ENCODE measurements around the gene KRTAP5-3. TPM values are rescaled to one million over a fixed set of nuclear protein-coding genes. Genes with fewer than 3 reads are reported as not detected.
A peak's percentile ranks its signal among the peaks of the same experiment; 100 is the strongest.

KRTAP5-3 gene
- total and polyA plus RNA-seq, 12 donors = not detected

DNA sequence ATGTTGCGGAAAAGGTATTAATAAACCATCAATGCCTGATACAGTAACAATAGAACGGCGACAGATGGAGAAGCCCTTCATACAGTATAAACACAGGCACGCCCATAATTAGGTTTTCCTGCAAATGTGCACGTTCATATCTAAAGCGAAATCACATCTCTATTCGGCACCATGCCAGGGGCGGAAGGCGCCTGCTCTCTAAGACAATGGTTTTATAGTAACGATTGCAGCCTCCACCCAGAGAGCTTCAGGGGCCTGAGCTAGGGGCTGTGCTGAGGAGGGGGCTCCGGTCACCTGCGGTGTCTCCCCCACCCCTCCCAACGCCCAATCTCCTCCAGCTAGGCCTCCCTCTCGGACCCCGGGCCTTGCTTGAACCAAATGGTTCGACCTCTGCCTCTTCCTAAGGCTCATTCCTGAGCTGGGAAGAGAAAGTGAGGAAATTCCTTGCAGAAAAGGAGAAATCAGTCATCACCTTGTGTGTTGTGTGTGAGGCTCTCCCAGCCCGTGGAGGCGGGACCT is 30.9 kb upstream of the KRTAP5-3 start:
- intact Hi-C loops (cut with DNase I) = no loop called here
- peak in 3 of 7 donors; percentile 32 to 67 (median 43) for DNase-seq
- H3K4me3 ChIP-seq = no peak overlapping the region
- 57 to 63% (median 61%) methylated on average over 17 to 18 of the region's 18 CpGs for WGBS, 4 donors
- H3K27ac ChIP-seq = no peak overlapping the region
- H3K27me3 ChIP-seq = peaks cover 14% of the 10 kb centered on the region
- TF ChIP-seq, protein P1, sequence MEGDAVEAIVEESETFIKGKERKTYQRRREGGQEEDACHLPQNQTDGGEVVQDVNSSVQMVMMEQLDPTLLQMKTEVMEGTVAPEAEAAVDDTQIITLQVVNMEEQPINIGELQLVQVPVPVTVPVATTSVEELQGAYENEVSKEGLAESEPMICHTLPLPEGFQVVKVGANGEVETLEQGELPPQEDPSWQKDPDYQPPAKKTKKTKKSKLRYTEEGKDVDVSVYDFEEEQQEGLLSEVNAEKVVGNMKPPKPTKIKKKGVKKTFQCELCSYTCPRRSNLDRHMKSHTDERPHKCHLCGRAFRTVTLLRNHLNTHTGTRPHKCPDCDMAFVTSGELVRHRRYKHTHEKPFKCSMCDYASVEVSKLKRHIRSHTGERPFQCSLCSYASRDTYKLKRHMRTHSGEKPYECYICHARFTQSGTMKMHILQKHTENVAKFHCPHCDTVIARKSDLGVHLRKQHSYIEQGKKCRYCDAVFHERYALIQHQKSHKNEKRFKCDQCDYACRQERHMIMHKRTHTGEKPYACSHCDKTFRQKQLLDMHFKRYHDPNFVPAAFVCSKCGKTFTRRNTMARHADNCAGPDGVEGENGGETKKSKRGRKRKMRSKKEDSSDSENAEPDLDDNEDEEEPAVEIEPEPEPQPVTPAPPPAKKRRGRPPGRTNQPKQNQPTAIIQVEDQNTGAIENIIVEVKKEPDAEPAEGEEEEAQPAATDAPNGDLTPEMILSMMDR (IDR thresholded peaks at IDR 0.05) = no peak
- no peak for TF ChIP-seq POLR2A (IDR thresholded peaks at IDR 0.05)
- H3K9me3 ChIP-seq (replicated peaks in 1 of 3) = no peaks in the 10 kb centered on the region
- H3K4me1 ChIP-seq (replicated peaks in 1 of 2) = no peaks in the 10 kb centered on the region
- H3K36me3 ChIP-seq (replicated peaks in 1 of 2) = no peaks in the 10 kb centered on the region

DNA sequence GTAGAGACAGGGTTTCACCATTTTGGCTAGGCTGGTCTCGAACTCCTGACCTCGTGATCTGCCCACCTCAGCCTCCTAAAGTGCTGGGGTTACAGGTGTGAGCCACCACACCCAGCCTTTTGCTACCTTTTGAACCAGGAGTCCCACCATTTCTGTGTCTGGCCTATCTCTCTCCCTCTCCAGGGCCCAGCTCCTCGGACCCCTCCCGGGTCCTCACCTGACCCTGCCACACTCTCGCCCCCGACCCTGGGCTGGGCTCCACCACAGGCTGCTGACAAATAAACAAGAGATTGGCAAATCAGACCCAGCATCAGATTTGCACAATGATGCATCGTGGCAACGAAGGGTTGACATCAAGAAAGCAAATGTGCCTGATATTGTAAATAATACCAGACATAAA is 30.1 kb upstream of the KRTAP5-3 start:
- intact Hi-C loops (cut with DNase I) = no loop called here
- no peak for DNase-seq
- TF ChIP-seq, protein P1 (IDR thresholded peaks at IDR 0.05) = no peak
- no peak for TF ChIP-seq POLR2A (IDR thresholded peaks at IDR 0.05)
- H3K27ac ChIP-seq = no peak overlapping the region
- no peaks in the 10 kb centered on the region for H3K9me3 ChIP-seq (replicated peaks in 1 of 3)
- peaks cover 14% of the 10 kb centered on the region for H3K27me3 ChIP-seq
- H3K4me3 ChIP-seq = no peak overlapping the region
- H3K36me3 ChIP-seq (replicated peaks in 1 of 2) = no peaks in the 10 kb centered on the region
- no peaks in the 10 kb centered on the region for H3K4me1 ChIP-seq (replicated peaks in 1 of 2)
- WGBS, 4 donors = 68 to 78% (median 69%) methylated on average over 8 of the region's 8 CpGs

DNA sequence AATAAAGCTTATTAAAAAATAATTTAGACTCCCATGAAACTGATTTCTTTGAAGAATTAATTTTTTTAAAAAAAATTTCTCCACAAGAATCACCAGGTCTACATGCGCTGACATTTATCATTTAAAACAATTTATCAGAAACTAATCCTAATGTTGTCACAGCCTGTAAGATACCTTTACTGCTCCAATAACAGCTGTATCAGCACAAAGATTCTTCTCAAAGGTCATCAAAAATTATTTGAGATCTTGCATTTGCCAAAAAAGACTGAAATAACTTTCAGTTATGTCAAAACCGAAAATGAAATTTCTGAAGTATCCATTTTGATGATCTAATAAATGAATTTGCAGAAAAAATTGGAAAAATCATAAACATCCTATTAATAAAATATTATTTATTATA is 29.4 kb upstream of the KRTAP5-3 start:
- 75 to 91% (median 79%) methylated on average over 2 of the region's 2 CpGs for WGBS, 4 donors
- H3K27ac ChIP-seq = no peak overlapping the region
- H3K9me3 ChIP-seq (replicated peaks in 1 of 3) = no peaks in the 10 kb centered on the region
- intact Hi-C loops (cut with DNase I) = no loop called here
- no peaks in the 10 kb centered on the region for H3K36me3 ChIP-seq (replicated peaks in 1 of 2)
- TF ChIP-seq, protein P1 (IDR thresholded peaks at IDR 0.05) = no peak
- TF ChIP-seq POLR2A (IDR thresholded peaks at IDR 0.05) = no peak
- no peaks in the 10 kb centered on the region for H3K4me1 ChIP-seq (replicated peaks in 1 of 2)
- H3K4me3 ChIP-seq = no peak overlapping the region
- peaks cover 14% of the 10 kb centered on the region for H3K27me3 ChIP-seq
- no peak for DNase-seq

DNA sequence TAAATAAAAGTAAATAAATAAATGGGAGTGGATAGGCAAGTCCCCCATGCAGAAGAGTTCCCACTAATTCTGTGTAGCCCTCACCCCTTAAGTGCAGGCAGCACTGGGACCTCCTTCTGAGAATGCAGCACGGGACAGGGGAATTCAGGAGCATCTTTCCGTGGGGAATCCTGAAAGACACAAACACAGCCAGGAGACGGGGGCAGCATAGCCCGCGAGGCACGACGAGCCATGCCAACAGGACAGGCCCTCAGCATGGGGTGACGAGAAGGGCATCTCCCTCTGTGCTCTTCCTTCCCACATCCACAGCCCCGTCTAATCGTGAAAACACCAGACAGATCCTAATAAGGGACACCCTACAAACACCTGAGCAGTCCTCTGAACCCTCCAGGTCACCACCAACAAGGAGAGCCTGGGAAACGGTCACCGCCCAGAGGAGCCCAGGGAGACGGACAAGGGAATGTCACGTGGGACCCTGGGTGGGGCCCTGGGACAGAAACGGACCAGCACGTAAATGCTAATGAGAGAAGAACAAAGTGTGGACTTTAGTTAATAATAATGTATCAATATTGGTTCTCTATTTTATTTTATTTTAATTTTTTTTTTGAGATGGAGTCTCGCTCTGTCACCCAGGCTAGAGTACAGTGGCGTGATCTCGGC is 28.2 kb upstream of the KRTAP5-3 start:
- no peak overlapping the region for H3K4me3 ChIP-seq
- no peak overlapping the region for H3K27ac ChIP-seq
- no peak for DNase-seq
- intact Hi-C loops (cut with DNase I) = no loop called here
- no peaks in the 10 kb centered on the region for H3K4me1 ChIP-seq (replicated peaks in 1 of 2)
- H3K27me3 ChIP-seq = peaks cover 15% of the 10 kb centered on the region
- 83 to 91% (median 85%) methylated on average over 18 to 19 of the region's 19 CpGs for WGBS, 4 donors
- TF ChIP-seq, protein P1 (IDR thresholded peaks at IDR 0.05) = no peak
- TF ChIP-seq POLR2A (IDR thresholded peaks at IDR 0.05) = no peak
- no peaks in the 10 kb centered on the region for H3K9me3 ChIP-seq (replicated peaks in 1 of 3)
- no peaks in the 10 kb centered on the region for H3K36me3 ChIP-seq (replicated peaks in 1 of 2)

All from adrenal gland (tissue), 12 donors.